ENCODE measurements around the gene ZNRF1.
"Not testable (repeated sequence)": the region's sequence is repeated elsewhere in the genome, so short reads cannot be mapped to it uniquely, and the experiment has no call there.

Gene ZNRF1

GRCh38 chr16:74998481-74999218 is at the start of gene ZNRF1:
Gene ZNRF1 (plus strand): TSS chr16:74999024. CDS start chr16:74999672, 648 bp downstream.
- peak within 1 kb of the TSS; percentile 80 for H3K4me3 ChIP-seq (ENCODE audit: low read depth, low read length)

GRCh38 chr16:74949309-74949708 is 49.5 kb upstream of the ZNRF1 start:
- no peak overlapping the region for H3K4me3 ChIP-seq (ENCODE audit: low read depth, low read length)

GRCh38 chr16:74950511-74950910 is 48.3 kb upstream of the ZNRF1 start:
- no peak overlapping the region for H3K4me3 ChIP-seq (ENCODE audit: low read depth, low read length)

GRCh38 chr16:74951206-74951605 is 47.6 kb upstream of the ZNRF1 start:
- H3K4me3 ChIP-seq (ENCODE audit: low read depth, low read length) = no peak overlapping the region

- H3K4me3 ChIP-seq (ENCODE audit: low read depth, low read length) = no peak overlapping the region
Observed at GRCh38 chr16:74951681-74952080, 47.1 kb upstream of the ZNRF1 start.

GRCh38 chr16:74954763-74955162 is 44.1 kb upstream of the ZNRF1 start:
- no peak overlapping the region for H3K4me3 ChIP-seq (ENCODE audit: low read depth, low read length)

- no peak overlapping the region for H3K4me3 ChIP-seq (ENCODE audit: low read depth, low read length)
Observed at GRCh38 chr16:74973304-74973703, 25.5 kb upstream of the ZNRF1 start.

- no peak overlapping the region for H3K4me3 ChIP-seq (ENCODE audit: low read depth, low read length)
Observed at GRCh38 chr16:74975591-74975990, 23.2 kb upstream of the ZNRF1 start.

- no peak overlapping the region for H3K4me3 ChIP-seq (ENCODE audit: low read depth, low read length)
Observed at GRCh38 chr16:74982256-74982655, 16.6 kb upstream of the ZNRF1 start.

- H3K4me3 ChIP-seq (ENCODE audit: low read depth, low read length) = peak overlapping the region; percentile 78
Observed at GRCh38 chr16:74984194-74984528, 14.7 kb upstream of the ZNRF1 start.

- H3K4me3 ChIP-seq (ENCODE audit: low read depth, low read length) = peak within 1 kb of the TSS; percentile 78
Observed at GRCh38 chr16:74984529-74985296, 14.1 kb upstream of the ZNRF1 start, which contains the start of gene WDR59. Gene WDR59 (minus strand): TSS chr16:74985123. CDS start chr16:74985017, 106 bp downstream.

GRCh38 chr16:74987027-74987681 is 11.7 kb upstream of the ZNRF1 start:
- H3K4me3 ChIP-seq (ENCODE audit: low read depth, low read length) = no peak overlapping the region

GRCh38 chr16:74989864-74990263 is 9.0 kb upstream of the ZNRF1 start:
- not testable (repeated sequence) for H3K4me3 ChIP-seq (ENCODE audit: low read depth, low read length)

- no peak overlapping the region for H3K4me3 ChIP-seq (ENCODE audit: low read depth, low read length)
Observed at GRCh38 chr16:74990832-74991231, 8.0 kb upstream of the ZNRF1 start.

GRCh38 chr16:74991268-74991592 is 7.6 kb upstream of the ZNRF1 start:
- no peak overlapping the region for H3K4me3 ChIP-seq (ENCODE audit: low read depth, low read length)

GRCh38 chr16:74991593-74992403 is 7.0 kb upstream of the ZNRF1 start:
- no peak overlapping the region for H3K4me3 ChIP-seq (ENCODE audit: low read depth, low read length)

- H3K4me3 ChIP-seq (ENCODE audit: low read depth, low read length) = no peak overlapping the region
Observed at GRCh38 chr16:74995986-74996385, 2.8 kb upstream of the ZNRF1 start.

GRCh38 chr16:74997042-74997491 is 1.8 kb upstream of the ZNRF1 start:
- no peak overlapping the region for H3K4me3 ChIP-seq (ENCODE audit: low read depth, low read length)

- H3K4me3 ChIP-seq (ENCODE audit: low read depth, low read length) = peak overlapping the region; percentile 80
Observed at GRCh38 chr16:74999219-74999608, 390 bp downstream of the ZNRF1 start.

GRCh38 chr16:74999609-75000480 is 1.0 kb downstream of the ZNRF1 start:
- peak overlapping the region; percentile 80 for H3K4me3 ChIP-seq (ENCODE audit: low read depth, low read length)
